Measurements from ENCODE around the gene RIMOC1. TPM values are rescaled to one million over a fixed set of nuclear protein-coding genes. Genes with fewer than 3 reads are reported as not detected.

Gene RIMOC1
- total RNA-seq, 1 donor from 2014 or later, result 8.4 TPM

- no peaks in the 10 kb centered on the region for H3K27me3 ChIP-seq (ENCODE audit: control insufficient read depth in 3 of 3, insufficient read depth in 3 of 3, low read length in 3 of 3)
- H3K4me3 ChIP-seq (ENCODE audit: low read length in 3 of 3), result no peak overlapping the region
- H3K9ac ChIP-seq (ENCODE audit: low read depth in 1 of 3, low read length in 3 of 3), result no peak overlapping the region
- no peaks in the 10 kb centered on the region for H3K36me3 ChIP-seq (ENCODE audit: control insufficient read depth in 3 of 3, insufficient read depth in 3 of 3, low read length in 3 of 3)
- H3K4me1 ChIP-seq (ENCODE audit: control insufficient read depth in 3 of 3, insufficient read depth in 3 of 3, low read length in 3 of 3), result peaks cover 13 to 22% (median 17%) of the 10 kb centered on the region in 3 donors
- no peaks in the 10 kb centered on the region for H3K9me3 ChIP-seq (ENCODE audit: control insufficient read depth in 3 of 3, low read length in 3 of 3)
- no peak overlapping the region for H3K27ac ChIP-seq (ENCODE audit: low read depth, low read length)
Measured at GRCh38 chr5:41871852-41872251, 32.3 kb upstream of the RIMOC1 start.

GRCh38 chr5:41874512-41875060, 29.6 kb upstream of the RIMOC1 start:
- no peak overlapping the region for H3K9ac ChIP-seq (ENCODE audit: low read depth in 1 of 3, low read length in 3 of 3)
- H3K9me3 ChIP-seq (ENCODE audit: control insufficient read depth in 3 of 3, low read length in 3 of 3), result no peaks in the 10 kb centered on the region
- H3K36me3 ChIP-seq (ENCODE audit: control insufficient read depth in 3 of 3, insufficient read depth in 3 of 3, low read length in 3 of 3), result no peaks in the 10 kb centered on the region
- H3K4me1 ChIP-seq (ENCODE audit: control insufficient read depth in 3 of 3, insufficient read depth in 3 of 3, low read length in 3 of 3), result peaks cover 5 to 14% (median 11%) of the 10 kb centered on the region in 3 donors
- no peak overlapping the region for H3K27ac ChIP-seq (ENCODE audit: low read depth, low read length)
- H3K27me3 ChIP-seq (ENCODE audit: control insufficient read depth in 3 of 3, insufficient read depth in 3 of 3, low read length in 3 of 3), result no peaks in the 10 kb centered on the region
- H3K4me3 ChIP-seq (ENCODE audit: low read length in 3 of 3), result no peak overlapping the region

- Histone ChIP-seq H3K36me3 (ENCODE audit: control insufficient read depth in 3 of 3, insufficient read depth in 3 of 3, low read length in 3 of 3) (no peaks in the 10 kb centered on the region), H3K9me3 (ENCODE audit: control insufficient read depth in 3 of 3, low read length in 3 of 3) (no peaks in the 10 kb centered on the region), H3K4me1 (ENCODE audit: control insufficient read depth in 3 of 3, insufficient read depth in 3 of 3, low read length in 3 of 3) (peaks cover 5 to 11% (median 9%) of the 10 kb centered on the region in 3 donors)
Measured at GRCh38 chr5:41875121-41875520, 29.0 kb upstream of the RIMOC1 start.

GRCh38 chr5:41876678-41877077, 27.5 kb upstream of the RIMOC1 start:
- H3K9me3 ChIP-seq (ENCODE audit: control insufficient read depth in 3 of 3, low read length in 3 of 3), result no peaks in the 10 kb centered on the region
- peaks cover 0 to 4% (median 0%) of the 10 kb centered on the region in 3 donors for H3K4me1 ChIP-seq (ENCODE audit: control insufficient read depth in 3 of 3, insufficient read depth in 3 of 3, low read length in 3 of 3)
- no peak overlapping the region for H3K27ac ChIP-seq (ENCODE audit: low read depth, low read length)
- H3K9ac ChIP-seq (ENCODE audit: low read depth in 1 of 3, low read length in 3 of 3), result no peak overlapping the region
- H3K27me3 ChIP-seq (ENCODE audit: control insufficient read depth in 3 of 3, insufficient read depth in 3 of 3, low read length in 3 of 3), result no peaks in the 10 kb centered on the region
- no peak overlapping the region for H3K4me3 ChIP-seq (ENCODE audit: low read length in 3 of 3)
- no peaks in the 10 kb centered on the region for H3K36me3 ChIP-seq (ENCODE audit: control insufficient read depth in 3 of 3, insufficient read depth in 3 of 3, low read length in 3 of 3)

More at GRCh38 chr5:41875121-41875520, 29.0 kb upstream of the RIMOC1 start:
- no peaks in the 10 kb centered on the region for H3K27me3 ChIP-seq (ENCODE audit: control insufficient read depth in 3 of 3, insufficient read depth in 3 of 3, low read length in 3 of 3)
- no peak overlapping the region for H3K27ac ChIP-seq (ENCODE audit: low read depth, low read length)
- no peak overlapping the region for H3K9ac ChIP-seq (ENCODE audit: low read depth in 1 of 3, low read length in 3 of 3)
- H3K4me3 ChIP-seq (ENCODE audit: low read length in 3 of 3), result no peak overlapping the region

GRCh38 chr5:41877408-41877807, 26.7 kb upstream of the RIMOC1 start:
- Histone ChIP-seq H3K4me1 (ENCODE audit: control insufficient read depth in 3 of 3, insufficient read depth in 3 of 3, low read length in 3 of 3) (no peaks in the 10 kb centered on the region), H3K27ac (ENCODE audit: low read depth, low read length) (no peak overlapping the region), H3K9ac (ENCODE audit: low read depth in 1 of 3, low read length in 3 of 3) (no peak overlapping the region), H3K4me3 (ENCODE audit: low read length in 3 of 3) (no peak overlapping the region), H3K36me3 (ENCODE audit: control insufficient read depth in 3 of 3, insufficient read depth in 3 of 3, low read length in 3 of 3) (no peaks in the 10 kb centered on the region), H3K27me3 (ENCODE audit: control insufficient read depth in 3 of 3, insufficient read depth in 3 of 3, low read length in 3 of 3) (no peaks in the 10 kb centered on the region), H3K9me3 (ENCODE audit: control insufficient read depth in 3 of 3, low read length in 3 of 3) (no peaks in the 10 kb centered on the region)

- H3K27ac ChIP-seq (ENCODE audit: low read depth, low read length), result no peak overlapping the region
Measured at GRCh38 chr5:41878173-41878572, 26.0 kb upstream of the RIMOC1 start.

GRCh38 chr5:41878643-41879478, 25.3 kb upstream of the RIMOC1 start:
- no peaks in the 10 kb centered on the region for H3K4me1 ChIP-seq (ENCODE audit: control insufficient read depth in 3 of 3, insufficient read depth in 3 of 3, low read length in 3 of 3)
- no peaks in the 10 kb centered on the region for H3K9me3 ChIP-seq (ENCODE audit: control insufficient read depth in 3 of 3, low read length in 3 of 3)
- no peaks in the 10 kb centered on the region for H3K27me3 ChIP-seq (ENCODE audit: control insufficient read depth in 3 of 3, insufficient read depth in 3 of 3, low read length in 3 of 3)
- H3K36me3 ChIP-seq (ENCODE audit: control insufficient read depth in 3 of 3, insufficient read depth in 3 of 3, low read length in 3 of 3), result no peaks in the 10 kb centered on the region
- H3K9ac ChIP-seq (ENCODE audit: low read depth in 1 of 3, low read length in 3 of 3), result no peak overlapping the region
- H3K4me3 ChIP-seq (ENCODE audit: low read length in 3 of 3), result no peak overlapping the region
- no peak overlapping the region for H3K27ac ChIP-seq (ENCODE audit: low read depth, low read length)

More at GRCh38 chr5:41878173-41878572, 26.0 kb upstream of the RIMOC1 start:
- Histone ChIP-seq H3K9me3 (ENCODE audit: control insufficient read depth in 3 of 3, low read length in 3 of 3) (no peaks in the 10 kb centered on the region), H3K36me3 (ENCODE audit: control insufficient read depth in 3 of 3, insufficient read depth in 3 of 3, low read length in 3 of 3) (no peaks in the 10 kb centered on the region), H3K4me1 (ENCODE audit: control insufficient read depth in 3 of 3, insufficient read depth in 3 of 3, low read length in 3 of 3) (no peaks in the 10 kb centered on the region), H3K9ac (ENCODE audit: low read depth in 1 of 3, low read length in 3 of 3) (no peak overlapping the region), H3K4me3 (ENCODE audit: low read length in 3 of 3) (no peak overlapping the region), H3K27me3 (ENCODE audit: control insufficient read depth in 3 of 3, insufficient read depth in 3 of 3, low read length in 3 of 3) (no peaks in the 10 kb centered on the region)

- H3K4me1 ChIP-seq (ENCODE audit: control insufficient read depth in 3 of 3, insufficient read depth in 3 of 3, low read length in 3 of 3), result no peaks in the 10 kb centered on the region
- H3K9ac ChIP-seq (ENCODE audit: low read depth in 1 of 3, low read length in 3 of 3), result no peak overlapping the region
- H3K27ac ChIP-seq (ENCODE audit: low read depth, low read length), result no peak overlapping the region
- H3K9me3 ChIP-seq (ENCODE audit: control insufficient read depth in 3 of 3, low read length in 3 of 3), result no peaks in the 10 kb centered on the region
- no peak overlapping the region for H3K4me3 ChIP-seq (ENCODE audit: low read length in 3 of 3)
- H3K36me3 ChIP-seq (ENCODE audit: control insufficient read depth in 3 of 3, insufficient read depth in 3 of 3, low read length in 3 of 3), result no peaks in the 10 kb centered on the region
- H3K27me3 ChIP-seq (ENCODE audit: control insufficient read depth in 3 of 3, insufficient read depth in 3 of 3, low read length in 3 of 3), result no peaks in the 10 kb centered on the region
Measured at GRCh38 chr5:41882765-41883164, 21.4 kb upstream of the RIMOC1 start.

- H3K27me3 ChIP-seq (ENCODE audit: control insufficient read depth in 3 of 3, insufficient read depth in 3 of 3, low read length in 3 of 3), result no peaks in the 10 kb centered on the region
- no peak overlapping the region for H3K9ac ChIP-seq (ENCODE audit: low read depth in 1 of 3, low read length in 3 of 3)
- H3K4me3 ChIP-seq (ENCODE audit: low read length in 3 of 3), result no peak overlapping the region
- H3K9me3 ChIP-seq (ENCODE audit: control insufficient read depth in 3 of 3, low read length in 3 of 3), result no peaks in the 10 kb centered on the region
- H3K4me1 ChIP-seq (ENCODE audit: control insufficient read depth in 3 of 3, insufficient read depth in 3 of 3, low read length in 3 of 3), result no peaks in the 10 kb centered on the region
- H3K36me3 ChIP-seq (ENCODE audit: control insufficient read depth in 3 of 3, insufficient read depth in 3 of 3, low read length in 3 of 3), result no peaks in the 10 kb centered on the region
- H3K27ac ChIP-seq (ENCODE audit: low read depth, low read length), result no peak overlapping the region
Measured at GRCh38 chr5:41883243-41883642, 20.9 kb upstream of the RIMOC1 start.

GRCh38 chr5:41883936-41884335, 20.2 kb upstream of the RIMOC1 start:
- no peaks in the 10 kb centered on the region for H3K9me3 ChIP-seq (ENCODE audit: control insufficient read depth in 3 of 3, low read length in 3 of 3)
- no peak overlapping the region for H3K27ac ChIP-seq (ENCODE audit: low read depth, low read length)
- no peaks in the 10 kb centered on the region for H3K4me1 ChIP-seq (ENCODE audit: control insufficient read depth in 3 of 3, insufficient read depth in 3 of 3, low read length in 3 of 3)
- H3K4me3 ChIP-seq (ENCODE audit: low read length in 3 of 3), result no peak overlapping the region
- H3K27me3 ChIP-seq (ENCODE audit: control insufficient read depth in 3 of 3, insufficient read depth in 3 of 3, low read length in 3 of 3), result no peaks in the 10 kb centered on the region
- H3K9ac ChIP-seq (ENCODE audit: low read depth in 1 of 3, low read length in 3 of 3), result no peak overlapping the region
- H3K36me3 ChIP-seq (ENCODE audit: control insufficient read depth in 3 of 3, insufficient read depth in 3 of 3, low read length in 3 of 3), result no peaks in the 10 kb centered on the region
